GM19452 (cell line): Measurements from ENCODE around the gene CTRB2.
"Not testable (repeated sequence)": the region's sequence is repeated elsewhere in the genome, so short reads cannot be mapped to it uniquely, and the experiment has no call there.

ENCODE experiments used
- ATAC-seq: cut with Tn5 transposase; IDR thresholded peaks from one replicate; pipeline ENCODE4 v1.9.1; 2021; ENCODE audit not compliant: unreplicated experiment

The CTRB2 gene

DNA sequence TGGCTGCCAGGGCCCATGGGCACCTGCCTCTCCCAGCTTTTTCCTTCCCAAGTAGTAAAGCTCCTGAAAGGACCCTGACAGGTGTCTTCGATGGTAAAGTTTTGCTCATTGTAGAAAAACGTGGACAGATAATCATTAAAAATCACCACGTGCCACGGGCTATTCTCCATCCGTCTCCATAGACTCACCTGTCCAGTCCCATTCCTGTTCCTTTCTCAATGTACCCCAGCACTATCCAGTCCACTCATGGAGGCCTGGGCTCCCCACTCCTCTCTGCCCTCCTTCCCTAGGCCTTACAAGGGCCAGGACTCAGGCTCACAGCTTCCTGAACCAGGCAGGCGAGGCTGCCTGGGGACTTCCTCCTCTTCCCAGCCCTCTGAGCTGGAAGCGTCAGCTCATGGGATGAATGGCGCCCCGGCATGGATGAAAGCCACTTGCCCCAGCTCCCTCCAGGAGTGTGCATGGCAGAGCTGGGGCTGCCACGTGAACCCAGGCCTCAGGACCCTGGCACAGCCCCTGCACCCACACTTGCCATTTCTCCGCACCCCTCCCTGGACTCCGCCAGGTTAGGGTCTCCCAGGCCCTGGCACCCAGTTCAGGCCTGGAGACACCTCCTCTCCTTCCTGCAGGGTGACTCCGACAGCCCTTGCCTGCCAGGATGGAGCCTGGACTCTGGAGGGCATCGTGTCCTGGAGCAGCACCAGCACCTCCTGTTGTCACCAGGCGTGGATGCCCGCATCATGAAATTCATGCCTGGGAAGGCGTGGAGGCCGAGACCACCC lies 20.6 kb upstream of the CTRB2 start:
- ATAC-seq: no peak

DNA sequence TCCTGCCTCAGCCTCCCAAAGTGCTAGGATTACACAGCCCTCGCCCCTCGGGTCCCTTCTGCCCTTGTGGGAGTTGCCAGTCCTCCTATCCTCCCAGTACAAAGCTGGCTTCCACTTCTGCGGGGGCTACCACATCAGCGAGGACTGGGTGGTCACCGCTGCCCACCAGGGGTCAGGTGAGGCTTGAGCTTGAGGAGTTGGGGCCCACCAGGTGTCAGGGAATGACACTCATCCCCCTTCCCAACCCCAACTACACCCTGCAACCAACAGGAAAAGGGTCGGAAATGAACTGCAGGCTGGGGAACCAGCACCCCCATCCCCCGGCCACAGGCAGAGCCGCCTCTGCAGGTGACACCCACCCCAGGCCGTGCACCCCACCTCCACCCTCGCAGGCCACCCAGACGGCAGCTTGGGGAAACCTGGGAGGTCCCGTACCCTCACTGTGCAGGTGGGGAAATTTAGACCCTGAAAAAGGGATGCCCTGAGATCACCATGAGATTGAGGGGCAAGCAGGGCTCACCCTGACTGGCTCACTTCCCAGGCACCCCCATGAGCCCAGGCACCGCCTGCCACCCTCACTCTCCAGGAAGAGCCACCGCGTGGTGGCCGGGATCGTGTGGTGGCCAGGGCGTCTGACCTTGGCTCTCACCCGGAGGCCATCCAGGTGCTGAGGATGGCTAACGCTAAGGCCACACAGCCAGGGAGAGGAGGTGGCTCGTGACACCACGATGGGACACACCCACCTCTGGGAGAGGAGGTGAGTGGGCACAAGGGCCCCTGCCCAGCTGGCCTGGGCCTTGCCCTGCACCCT lies 19.8 kb upstream of the CTRB2 start:
- no peak for ATAC-seq

DNA sequence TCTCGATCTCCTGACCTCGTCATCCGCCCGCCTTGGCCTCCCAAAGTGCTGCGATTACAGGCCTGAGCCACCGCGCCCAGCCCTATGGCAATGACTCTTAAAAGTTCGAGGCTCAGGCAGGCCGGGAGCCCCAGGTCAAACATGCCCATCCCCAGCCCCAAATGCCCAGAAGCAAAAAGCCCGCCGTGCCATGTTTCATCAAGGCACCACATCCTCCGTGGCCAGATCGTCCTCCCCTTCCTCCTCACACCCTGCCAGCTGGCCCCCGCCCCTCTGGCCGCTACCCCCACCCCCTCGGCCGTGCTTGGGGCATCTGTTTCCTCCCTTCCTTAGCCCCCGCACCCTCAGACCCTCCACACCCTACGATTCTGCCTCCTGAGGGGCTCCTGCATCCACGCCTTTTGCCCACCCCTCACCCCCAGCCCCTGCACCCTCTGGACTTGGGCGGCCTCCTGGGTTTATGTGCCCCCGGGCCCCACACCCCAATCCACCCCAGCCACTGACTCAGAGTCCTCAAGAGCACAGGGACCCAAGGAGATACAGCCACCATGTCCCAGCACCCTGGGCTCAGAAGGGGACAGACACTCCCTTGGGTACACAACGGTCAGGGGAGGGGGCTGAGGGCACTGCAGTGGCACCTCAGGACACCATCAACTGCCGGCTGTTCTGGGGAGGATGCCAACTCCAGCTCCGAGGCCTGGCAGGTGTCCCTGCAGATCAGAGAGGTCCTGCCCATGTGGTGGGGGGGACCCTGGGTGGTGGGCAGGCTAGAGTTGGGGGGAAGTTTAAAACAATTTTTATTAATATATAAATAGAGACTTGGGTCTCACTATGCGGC lies 18.9 kb upstream of the CTRB2 start:
- ATAC-seq: no peak

DNA sequence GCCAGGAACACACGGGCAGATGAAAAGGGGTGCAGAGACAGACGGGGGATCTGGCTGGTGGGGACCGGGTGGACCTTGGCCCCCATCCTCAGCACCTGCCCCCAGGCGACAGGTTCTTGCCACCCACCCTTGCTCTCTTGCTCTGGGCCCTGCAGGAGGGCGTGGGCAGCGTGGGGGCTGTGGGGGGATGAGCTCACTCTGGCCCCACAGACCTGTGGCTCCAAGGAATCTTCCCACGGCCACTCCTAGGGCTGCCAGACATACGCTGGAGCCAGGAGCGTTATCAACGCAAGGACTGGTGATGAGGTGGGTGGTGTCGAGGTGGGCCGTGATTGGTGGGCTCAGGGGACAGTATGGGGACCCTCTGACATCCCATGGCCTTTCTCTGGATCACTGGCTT lies 18.1 kb upstream of the CTRB2 start:
- ATAC-seq: no peak

DNA sequence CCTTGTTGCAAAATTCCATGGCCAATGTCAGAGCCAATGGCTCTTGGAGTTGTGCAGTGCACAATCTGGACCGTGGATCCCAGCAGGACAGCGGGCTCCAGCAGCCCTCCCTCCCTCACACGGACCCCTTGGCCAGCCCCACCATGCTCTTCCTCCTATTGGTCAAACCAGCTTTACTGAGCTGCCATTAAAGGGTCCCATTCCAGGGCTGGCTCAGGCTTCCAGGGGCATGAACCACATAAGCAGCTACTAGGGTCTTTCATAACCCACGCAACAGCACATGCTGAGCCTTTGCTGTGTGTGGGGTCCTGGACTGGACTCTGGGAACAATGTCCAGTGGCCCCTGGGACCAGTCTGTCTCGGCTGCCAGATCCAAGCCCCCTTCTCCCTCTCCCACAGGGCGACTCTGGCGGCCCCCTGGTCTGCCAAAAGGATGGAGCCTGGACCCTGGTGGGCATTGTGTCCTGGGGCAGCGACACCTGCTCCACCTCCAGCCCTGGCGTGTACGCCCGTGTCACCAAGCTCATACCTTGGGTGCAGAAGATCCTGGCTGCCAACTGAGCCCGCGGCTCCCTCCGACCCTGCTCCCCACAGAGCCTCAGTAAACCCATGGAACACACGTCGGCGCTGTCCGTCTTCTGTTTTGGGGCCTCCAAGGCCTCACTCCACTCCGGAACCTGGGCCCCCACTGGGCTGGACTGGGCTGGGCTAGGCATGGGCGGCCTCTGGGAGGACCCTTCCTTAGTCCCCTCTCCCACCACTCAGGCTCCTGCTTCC lies 17.5 kb upstream of the CTRB2 start:
- ATAC-seq: no peak

DNA sequence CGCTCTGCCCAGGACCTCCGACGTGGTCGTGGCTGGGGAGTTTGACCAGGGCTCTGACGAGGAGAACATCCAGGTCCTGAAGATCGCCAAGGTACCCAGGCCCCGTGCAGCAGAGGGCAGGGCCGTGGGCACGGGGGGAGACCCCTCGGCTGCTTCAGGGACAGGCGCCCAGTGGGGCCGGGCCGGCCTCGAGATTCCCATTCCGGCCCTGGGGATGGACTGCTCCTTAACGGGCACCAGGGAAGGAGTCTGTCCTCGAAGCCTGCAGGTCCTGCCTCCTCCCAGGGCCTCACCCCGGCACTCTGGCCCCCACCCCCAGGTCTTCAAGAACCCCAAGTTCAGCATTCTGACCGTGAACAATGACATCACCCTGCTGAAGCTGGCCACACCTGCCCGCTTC lies 16.2 kb upstream of the CTRB2 start:
- not testable (repeated sequence) for ATAC-seq

DNA sequence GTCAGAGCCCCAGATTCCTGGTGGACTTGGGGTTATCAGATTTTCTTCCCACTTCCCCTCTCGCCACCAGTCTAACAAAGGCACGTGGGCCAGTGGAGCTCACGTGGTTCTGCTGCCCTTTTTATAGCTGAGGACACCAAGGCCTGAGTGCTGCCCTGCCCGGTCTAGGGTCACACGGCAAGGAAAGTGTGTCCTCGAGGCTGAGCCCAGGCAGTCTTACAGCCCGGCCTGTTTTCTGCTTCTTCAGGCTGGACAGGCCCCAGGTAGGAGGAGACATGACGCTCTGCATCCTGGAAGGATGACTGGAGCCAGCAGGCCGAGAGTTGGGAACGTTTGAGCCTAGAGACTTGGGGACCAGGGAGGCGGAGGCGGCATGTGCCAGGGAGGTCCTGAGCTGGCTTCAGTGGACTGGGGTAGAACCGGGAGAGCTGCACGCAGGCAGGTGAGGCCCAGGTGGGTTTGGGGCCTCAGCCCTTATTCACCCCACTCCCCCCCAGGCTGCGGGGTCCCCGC lies 15.4 kb upstream of the CTRB2 start:
- ATAC-seq: no peak

DNA sequence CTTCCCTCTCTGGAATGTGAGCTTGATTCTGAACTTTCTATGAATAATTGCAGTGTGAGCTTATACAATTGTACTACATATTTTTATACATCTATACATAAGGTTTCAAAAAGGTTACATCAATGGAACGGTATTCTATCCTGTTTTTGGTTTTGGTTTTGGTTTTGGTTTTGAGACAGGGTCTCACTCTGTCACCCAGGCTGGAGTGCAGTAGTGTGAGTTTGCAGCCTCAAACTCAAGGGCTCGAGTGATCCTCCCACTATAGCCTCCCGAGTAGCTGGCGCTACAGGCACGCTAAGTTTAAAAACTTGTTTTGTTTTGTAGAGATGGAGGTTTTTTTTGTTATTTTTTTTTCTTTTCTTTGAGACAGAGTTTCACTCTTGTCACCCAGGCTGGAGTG lies 12.9 kb upstream of the CTRB2 start:
- no peak for ATAC-seq

DNA sequence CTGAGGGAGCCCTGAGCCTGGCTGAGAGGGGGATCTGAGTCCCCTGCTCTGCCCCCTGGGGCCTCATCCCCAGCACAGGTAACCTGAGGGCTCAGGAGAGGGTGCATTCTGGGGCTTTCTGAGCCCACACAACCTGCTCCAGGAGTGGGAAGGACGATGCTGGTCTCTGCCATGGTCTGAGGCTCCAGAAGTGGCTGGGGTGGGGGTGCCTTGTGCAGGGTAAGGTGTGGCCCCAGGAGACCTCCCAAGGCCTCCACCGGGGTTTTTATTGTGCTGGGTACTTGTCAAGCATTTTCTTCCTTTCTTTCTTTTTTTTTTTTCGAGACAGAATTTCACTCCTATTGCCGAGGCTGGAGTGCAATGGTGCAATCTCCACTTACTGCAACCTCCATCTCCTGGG lies 12.1 kb upstream of the CTRB2 start:
- no peak for ATAC-seq

DNA sequence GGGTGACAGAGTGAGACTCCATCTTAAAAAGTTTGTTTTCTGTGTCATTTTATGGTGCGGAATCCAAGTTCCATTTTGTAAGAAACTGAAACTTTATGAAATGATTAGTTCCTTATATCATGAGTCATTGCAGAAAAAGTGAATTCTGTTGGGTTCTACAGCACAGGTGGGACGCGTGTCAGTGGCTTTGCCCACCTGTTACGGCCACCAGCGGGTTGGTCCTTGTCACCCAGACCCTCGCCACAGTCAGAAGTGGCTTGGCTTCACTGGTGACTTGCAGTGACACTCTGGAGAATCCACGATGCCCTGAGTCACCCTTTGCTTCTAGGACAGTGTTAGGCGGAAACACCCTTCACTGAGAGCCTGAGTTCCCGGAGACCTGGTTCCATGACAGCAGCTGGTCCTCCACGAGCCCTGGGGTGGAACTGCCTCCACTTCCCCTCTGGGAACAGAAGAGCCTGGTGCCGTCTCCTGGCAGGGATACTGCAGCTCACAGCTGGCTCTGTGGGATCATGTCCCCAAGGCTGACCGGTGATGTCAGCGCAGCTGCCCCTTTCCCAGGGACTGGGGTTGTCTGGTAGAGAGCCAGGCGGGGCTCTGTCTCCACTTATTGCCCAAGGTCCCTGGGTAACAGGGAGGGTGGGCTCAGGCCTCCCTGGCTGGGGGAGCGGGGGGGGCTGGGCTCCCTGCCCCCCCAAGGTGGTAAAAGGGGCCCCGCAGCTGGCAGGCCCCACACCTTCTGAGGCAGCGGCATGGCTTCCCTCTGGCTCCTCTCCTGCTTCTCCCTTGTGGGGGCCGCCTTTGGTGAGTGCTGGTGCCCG lies 11.5 kb upstream of the CTRB2 start, which contains the start of gene CTRB1:
Gene CTRB1 (plus strand): TSS at position 733 of the 821 bp plus-strand sequence. CDS start 20 bp downstream, at position 753.
- peak; percentile 62 for ATAC-seq

DNA sequence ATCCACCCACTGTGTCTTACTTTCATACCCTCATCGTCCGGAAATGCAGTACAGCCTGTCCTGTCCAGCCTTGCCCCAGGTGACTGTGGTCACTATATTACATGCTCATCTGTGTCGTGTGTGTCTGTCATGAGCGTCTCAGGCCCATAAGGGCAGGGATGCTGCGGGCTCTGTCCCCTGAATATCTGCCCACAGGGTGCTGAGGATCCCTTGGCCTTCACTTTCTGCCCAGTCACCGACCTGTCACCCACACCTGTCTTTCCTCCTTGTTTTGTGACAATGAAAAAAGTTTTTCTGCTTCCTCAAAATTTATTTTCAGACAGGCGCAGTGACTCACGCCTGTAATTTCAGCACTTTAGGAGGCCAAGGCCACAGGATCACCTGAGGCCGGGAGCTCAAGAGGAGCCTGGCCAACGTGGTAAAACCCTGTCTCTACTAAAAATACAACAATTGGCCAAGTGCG lies 10.5 kb upstream of the CTRB2 start:
- no peak for ATAC-seq

DNA sequence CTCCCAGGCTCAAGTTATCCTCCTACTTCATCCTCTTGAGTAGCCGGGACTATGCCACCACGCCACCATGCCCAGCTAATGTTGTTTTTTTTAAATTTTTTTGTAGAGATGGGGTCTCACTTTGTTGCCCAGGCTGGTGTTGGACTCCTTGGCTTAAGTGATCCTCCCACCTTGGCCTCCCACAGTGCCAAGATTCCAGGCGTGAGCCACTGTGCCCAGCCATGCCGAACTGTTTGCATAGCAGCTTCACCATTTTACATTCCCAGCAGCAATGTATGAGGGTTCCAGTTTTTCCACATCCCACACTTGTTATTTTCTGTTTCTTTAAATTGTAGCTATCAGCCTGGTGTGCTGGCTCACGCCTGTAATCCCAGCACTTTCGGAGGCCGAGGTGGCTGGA lies 9.6 kb upstream of the CTRB2 start:
- no peak for ATAC-seq

DNA sequence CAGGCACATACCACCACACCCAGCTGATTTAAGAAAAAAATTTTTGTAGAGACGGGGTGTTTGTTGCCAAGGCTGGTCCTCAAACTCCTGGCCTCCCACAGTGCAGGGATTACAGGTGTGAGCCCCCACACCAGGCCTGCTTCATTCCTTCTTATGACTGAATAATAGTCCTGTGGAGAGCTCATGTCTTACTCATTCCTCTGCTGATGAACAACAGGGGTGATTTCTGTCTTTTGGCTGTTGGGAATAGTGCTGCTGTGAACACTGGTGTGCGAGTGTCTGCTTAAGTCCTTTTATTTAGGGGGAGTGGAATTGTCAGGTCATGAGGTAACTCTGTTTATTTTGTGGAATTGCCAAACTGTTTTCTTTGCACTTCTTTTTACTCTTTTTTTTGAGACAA lies 9.2 kb upstream of the CTRB2 start:
- no peak for ATAC-seq

DNA sequence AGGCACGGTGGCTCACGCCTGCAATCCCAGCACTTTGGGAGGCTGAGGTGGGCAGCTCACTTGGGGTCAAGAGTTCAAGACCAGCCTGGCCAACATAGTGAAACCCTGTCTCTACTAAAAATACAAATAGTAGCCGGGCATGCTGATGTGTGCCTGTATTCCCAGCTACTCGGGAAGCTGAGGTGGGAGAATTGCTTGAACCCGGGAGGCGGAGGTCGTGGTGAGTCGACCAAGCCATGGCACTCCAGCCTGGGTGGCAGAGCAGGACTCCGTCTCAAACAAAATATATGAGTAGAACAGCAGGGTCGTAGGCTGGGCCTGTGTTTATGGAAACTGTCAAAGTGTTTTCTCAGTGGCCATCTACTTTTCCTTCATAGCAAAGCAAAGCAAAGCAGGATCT lies 4.3 kb upstream of the CTRB2 start:
- ATAC-seq: not testable (repeated sequence)

DNA sequence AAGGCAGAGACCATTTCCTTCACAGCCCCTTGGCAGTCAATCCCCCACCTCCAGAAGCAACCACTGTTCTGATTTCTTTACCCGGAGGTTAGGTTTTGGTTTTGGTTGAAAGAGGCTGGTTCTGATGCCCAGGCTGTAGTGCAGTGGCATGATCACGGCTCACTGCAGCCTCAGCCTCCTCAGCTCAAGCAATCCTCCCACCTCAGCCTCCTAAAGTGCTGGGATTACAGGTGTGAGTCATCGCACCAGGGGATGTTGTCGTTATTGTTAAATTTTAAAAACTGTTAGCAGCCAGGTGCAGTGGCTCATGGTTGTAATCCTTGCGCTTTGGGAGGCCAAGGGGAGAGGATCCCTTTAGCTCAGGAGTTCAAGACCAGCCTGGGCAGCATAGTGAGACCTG lies 3.0 kb upstream of the CTRB2 start:
- ATAC-seq: no peak

DNA sequence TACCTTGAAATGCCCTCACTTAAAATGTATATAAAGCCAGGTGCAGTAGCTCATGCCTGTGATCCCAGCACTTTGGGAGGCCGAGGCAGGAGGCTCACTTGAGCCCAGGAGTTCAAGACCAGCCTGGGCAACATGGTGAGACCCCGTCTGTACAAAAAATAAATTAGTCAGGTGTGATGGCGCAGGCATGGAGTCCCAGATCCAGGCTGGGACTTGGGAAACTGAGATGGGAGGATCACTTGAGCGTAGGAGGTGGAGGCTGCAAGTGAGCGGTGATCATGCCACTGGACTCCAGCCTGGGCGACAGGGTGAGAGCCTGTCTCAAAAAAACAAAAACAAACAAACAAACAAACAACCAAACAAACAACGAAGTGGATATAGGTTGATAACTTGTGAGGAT lies 2.6 kb upstream of the CTRB2 start:
- not testable (repeated sequence) for ATAC-seq

DNA sequence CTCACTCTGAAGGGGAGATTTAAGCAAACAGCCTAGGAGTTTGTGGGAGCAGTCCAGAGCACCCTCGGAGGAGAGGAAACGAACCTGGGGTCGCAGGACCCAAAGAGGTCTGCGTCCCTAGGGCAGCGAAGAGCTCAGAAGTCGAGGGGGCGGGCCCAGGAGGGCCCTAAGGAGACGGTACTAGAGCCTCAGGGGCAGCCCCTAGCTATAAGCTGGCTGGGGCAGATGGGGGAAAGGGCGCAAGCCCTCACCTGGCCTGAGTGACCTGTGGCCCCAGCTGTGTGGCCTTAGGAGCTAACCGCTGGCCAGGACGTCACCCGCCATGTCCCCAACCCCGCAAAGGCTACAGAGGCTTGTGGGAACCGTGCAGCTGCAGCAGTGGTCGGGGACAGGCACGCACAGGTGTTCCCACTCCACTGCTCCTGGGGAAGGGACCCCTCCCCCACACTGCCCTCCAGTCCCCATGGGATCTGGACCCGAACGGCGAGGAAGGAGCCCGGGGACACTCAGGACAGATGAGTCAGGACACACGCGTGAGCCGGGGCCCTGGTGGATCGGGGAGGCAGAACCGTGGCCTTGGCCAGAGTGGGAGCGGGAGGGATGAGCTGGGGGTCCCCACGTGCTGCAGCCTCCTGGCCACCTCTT lies 2.0 kb upstream of the CTRB2 start:
- no peak for ATAC-seq

DNA sequence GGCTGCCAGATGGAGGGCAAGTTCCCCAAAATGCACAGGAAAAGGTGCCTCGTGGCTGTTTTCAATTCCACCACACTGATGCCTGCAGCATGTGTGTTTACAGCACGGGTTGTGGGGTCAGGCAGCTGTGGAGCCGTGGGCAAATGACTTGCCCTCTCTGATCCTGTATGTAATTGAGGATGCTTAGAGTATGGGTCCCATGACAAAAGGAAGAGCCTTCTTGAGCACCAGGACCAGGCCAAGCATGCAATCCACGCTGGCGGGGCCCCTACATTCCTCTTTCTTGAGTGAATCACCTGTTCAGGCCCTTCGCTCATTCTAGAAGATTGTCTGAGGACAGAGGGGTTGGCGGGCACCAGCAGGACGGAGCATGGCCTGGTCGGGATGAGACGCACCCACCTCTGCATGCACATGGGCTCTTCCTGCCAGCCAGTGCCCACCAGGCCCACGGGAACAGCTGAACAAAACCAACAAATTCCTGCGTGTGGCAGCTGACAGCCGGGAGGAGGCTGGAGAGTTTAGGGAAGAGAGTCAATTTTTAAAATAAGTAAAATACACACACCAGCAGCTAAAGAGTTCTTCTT lies 1.4 kb upstream of the CTRB2 start:
- no peak for ATAC-seq

DNA sequence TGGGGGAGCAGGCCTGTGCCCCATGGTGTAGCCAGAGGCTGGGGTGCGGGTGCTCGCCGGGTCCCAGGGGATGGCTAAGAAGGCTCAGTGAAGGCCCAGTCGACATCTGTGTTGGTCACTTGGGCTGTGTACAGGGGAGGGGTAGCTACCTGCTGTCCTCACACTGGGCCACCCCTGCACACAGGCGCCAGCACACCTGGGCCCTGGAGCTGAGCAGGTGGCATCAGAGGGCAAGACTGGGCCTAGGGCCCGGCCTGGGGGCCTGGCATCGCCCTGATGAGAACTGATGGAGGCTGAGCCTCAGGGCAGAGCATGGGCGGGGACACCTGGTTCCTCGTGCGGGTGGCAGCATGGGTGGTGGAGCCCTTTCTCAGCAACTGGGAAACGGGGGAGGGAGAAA lies 870 bp upstream of the CTRB2 start:
- ATAC-seq: no peak
